Ishikawa (cell line): Measurements from ENCODE around the gene CNIH2.

Source experiments
- CEBPB ChIP-seq: IDR thresholded peaks from 2 replicates; pipeline ENCODE4 v1.6.1; 2012
- CREB1 ChIP-seq: IDR thresholded peaks from 2 replicates; pipeline ENCODE4 v1.6.1; 2012; ENCODE audit warnings: low read depth
- EGR1 ChIP-seq: IDR thresholded peaks from 2 replicates; pipeline ENCODE4 v1.6.1; 2012
- EP300 ChIP-seq: IDR thresholded peaks from 2 replicates; pipeline ENCODE4 v1.6.1; 2012; ENCODE audit warnings: borderline replicate concordance
- FOXM1 ChIP-seq: IDR thresholded peaks from 2 replicates; pipeline ENCODE4 v1.6.1; 2012; ENCODE audit warnings: low read depth, borderline replicate concordance
- MAX ChIP-seq: IDR thresholded peaks from 2 replicates; pipeline ENCODE4 v1.6.1; 2012
- NFIC ChIP-seq: IDR thresholded peaks from 2 replicates; pipeline ENCODE4 v1.6.1; 2012
- RAD21 ChIP-seq: IDR thresholded peaks from 2 replicates; pipeline ENCODE4 v1.6.1; 2012; ENCODE audit warnings: low read depth
- REST ChIP-seq: IDR thresholded peaks from 2 replicates; pipeline ENCODE4 v1.6.1; 2012; ENCODE audit warnings: low read depth, mild to moderate bottlenecking
- TAF1 ChIP-seq: IDR thresholded peaks from 2 replicates; pipeline ENCODE4 v1.6.1; 2012; ENCODE audit warnings: low read depth, mild to moderate bottlenecking
- TCF12 ChIP-seq: IDR thresholded peaks from 2 replicates; pipeline ENCODE4 v1.6.1; 2012; ENCODE audit warnings: low read depth
- TEAD4 ChIP-seq: IDR thresholded peaks from 2 replicates; pipeline ENCODE4 v1.6.1; 2012
- USF1 ChIP-seq: IDR thresholded peaks from 2 replicates; pipeline ENCODE4 v1.6.1; 2012
- YY1 ChIP-seq: IDR thresholded peaks from 2 replicates; pipeline ENCODE4 v1.6.1; 2012; ENCODE audit warnings: low read depth
- ZBTB7A ChIP-seq: IDR thresholded peaks from 2 replicates; pipeline ENCODE4 v1.6.1; 2012; ENCODE audit warnings: low read depth

CNIH2 gene

GRCh38 chr11:66281001-66281400 is 3.0 kb downstream of the CNIH2 start:
- TF ChIP-seq REST (no peak), EP300 (no peak), FOXM1 (no peak), EGR1 (no peak), RAD21 (no peak), TEAD4 (no peak), MAX (no peak), ZBTB7A (no peak), YY1 (no peak), TAF1 (no peak), TCF12 (no peak), CREB1 (no peak), USF1 (no peak)

GRCh38 chr11:66281776-66282467 is 3.9 kb downstream of the CNIH2 start:
- TF ChIP-seq TAF1, result no peak
- TF ChIP-seq EP300, result no peak

GRCh38 chr11:66282468-66283455 is 4.8 kb downstream of the CNIH2 start:
- TF ChIP-seq TCF12 (no peak), EP300 (no peak), USF1 (no peak), FOXM1 (peak; percentile 87), RAD21 (peak; percentile 70), NFIC (no peak), REST (no peak), TEAD4 (no peak), ZBTB7A (no peak), CEBPB (no peak), EGR1 (peak; percentile 66; the same call in 1 of the 2 replicates), TAF1 (no peak; the same call in 1 of the 2 replicates), CREB1 (no peak), MAX (no peak), YY1 (0 out of 2 replicates have a peak, but pooled peaks have one; percentile 43)

GRCh38 chr11:66283461-66284105 is 5.6 kb downstream of the CNIH2 start:
- TF ChIP-seq REST (no peak), CREB1 (no peak), YY1 (no peak), TEAD4 (no peak), TCF12 (no peak), FOXM1 (no peak), EGR1 (no peak), TAF1 (no peak), USF1 (no peak), RAD21 (no peak), NFIC (no peak), ZBTB7A (no peak), MAX (no peak), CEBPB (no peak), EP300 (no peak)
